Keratinocyte (primary cell): ENCODE results near the gene TMA7B. TPM values are rescaled to one million over a fixed set of nuclear protein-coding genes. Genes with fewer than 3 reads are reported as not detected.

Source experiments
- DNase-seq: peaks from one replicate; pipeline ENCODE4 v3.0.0-alpha.2; 2011; ENCODE audit warnings: low read depth, missing footprints, low spot score
- FAIRE-seq: peaks from 2 replicates; lab custom pipeline; 2011; peaks lifted over from hg19 to GRCh38; lab: Jason Lieb, UNC
- H2AFZ ChIP-seq: 2 replicates; pipeline ENCODE4 v1.6.0; 2012; ENCODE audit warnings: low read length, control low read depth, inconsistent platforms; ENCODE audit not compliant: control insufficient read depth
- H3K27ac ChIP-seq: 2 replicates; pipeline ENCODE4 v1.5.1; 2011; ENCODE audit warnings: low read length; ENCODE audit not compliant: control insufficient read depth, insufficient read depth
- H3K27me3 ChIP-seq: 3 replicates; pipeline ENCODE4 v1.6.0; 2011; ENCODE audit warnings: low read length; ENCODE audit not compliant: control insufficient read depth, insufficient read depth; ENCODE audit errors: extremely low read depth
- H3K36me3 ChIP-seq, 2 experiments: 2 replicates in 1 of 2; 3 replicates in 1 of 2; pipeline ENCODE4 v1.5.1; 2011; ENCODE audit warnings: low read length in 2 of 2, mild to moderate bottlenecking in 1 of 2; ENCODE audit not compliant: control insufficient read depth in 2 of 2, insufficient read depth in 2 of 2; ENCODE audit errors: extremely low read depth in 1 of 2
- H3K4me1 ChIP-seq: 3 replicates; pipeline ENCODE4 v1.5.1; 2011; ENCODE audit warnings: low read length; ENCODE audit not compliant: control insufficient read depth, insufficient read depth; ENCODE audit errors: extremely low read depth
- H3K4me2 ChIP-seq: 3 replicates; pipeline ENCODE4 v1.6.0; 2011; ENCODE audit warnings: low read depth, low read length; ENCODE audit not compliant: control insufficient read depth, insufficient read depth; ENCODE audit errors: extremely low read depth
- H3K4me3 ChIP-seq, 3 experiments: fragments of 200-600 bp in 1 of 3; sonication (generic) in 1 of 3; 2 replicates in 2 of 3; 3 replicates in 1 of 3; pipeline ENCODE4 v1.5.1; 2011 to 2016; ENCODE audit warnings: low read length in 3 of 3, mild to moderate bottlenecking in 3 of 3, control low read depth in 2 of 3, inconsistent platforms in 1 of 3, low read depth in 1 of 3, mixed read lengths in 1 of 3, mixed run types in 1 of 3, moderate library complexity in 1 of 3; ENCODE audit not compliant: control insufficient read depth in 2 of 3, insufficient read depth in 2 of 3; ENCODE audit errors: extremely low read depth in 1 of 3
- H3K79me2 ChIP-seq: 2 replicates; pipeline ENCODE4 v1.6.0; 2012; ENCODE audit warnings: low read length; ENCODE audit not compliant: control insufficient read depth, insufficient read depth
- H3K9ac ChIP-seq: 3 replicates; pipeline ENCODE4 v1.6.0; 2011; ENCODE audit warnings: low read length; ENCODE audit not compliant: control insufficient read depth, insufficient read depth; ENCODE audit errors: extremely low read depth
- H3K9me1 ChIP-seq: 3 replicates; pipeline ENCODE4 v1.6.0; 2011; ENCODE audit warnings: low read length; ENCODE audit not compliant: control insufficient read depth, insufficient read depth; ENCODE audit errors: extremely low read depth
- H3K9me3 ChIP-seq: 2 replicates; pipeline ENCODE4 v1.5.1; 2012; ENCODE audit warnings: low read depth, low read length; ENCODE audit not compliant: control insufficient read depth
- H4K20me1 ChIP-seq: 3 replicates; pipeline ENCODE4 v1.6.0; 2011; ENCODE audit warnings: low read length; ENCODE audit not compliant: control insufficient read depth, insufficient read depth; ENCODE audit errors: extremely low read depth
- EZH2 ChIP-seq: IDR thresholded peaks from one replicate; pipeline ENCODE4 v1.6.1; 2012; ENCODE audit warnings: inconsistent platforms, mild to moderate bottlenecking, low read length, moderate library complexity
- dilution Hi-C: fragments of 300-500 bp; cut with MboI; formaldehyde crosslinking; loops from one replicate; pipeline ENCODE4 v1.7.0; 2020; ENCODE audit warnings: low sequenced_read_pairs; ENCODE audit not compliant: extremely low pct_ligation_motif_present
- polyA plus RNA-seq, 5 experiments: library from polyadenylated mRNA; depleted of rRNA in 3 of 5; stranded (reverse) in 3 of 5; stranded (forward) in 1 of 5; unstranded in 1 of 5; fragments of >200 nt; gene quantifications; 1 replicate in 1 of 5; 2 replicates in 3 of 5; 3 replicates in 1 of 5; pipeline versions ENCODE4 v1.2.1 to v1.2.3, GENCODE V29; 2011 to 2012; ENCODE audit warnings: missing spikeins in 2 of 5, low read depth in 1 of 5, low replicate concordance in 1 of 5
- TF ChIP-seq, protein P1 (sequence below), 3 experiments: IDR thresholded peaks in 1 of 3; conservative IDR thresholded peaks in 1 of 3; optimal IDR thresholded peaks in 1 of 3; 2 replicates in 2 of 3; 3 replicates in 1 of 3; pipeline versions ENCODE3 to v1.5.1; 2011; ENCODE audit warnings: low read length in 3 of 3, mild to moderate bottlenecking in 3 of 3, moderate library complexity in 2 of 3, control low read depth in 1 of 3, inconsistent platforms in 1 of 3; ENCODE audit not compliant: insufficient read depth in 2 of 3; ENCODE audit errors: extremely low read depth in 1 of 3

TMA7B gene
- polyA plus RNA-seq, 1 donor (not counting 4 experiments of a cell fraction or from before 2014, with no cell fraction given): not detected

GRCh38 chr22:39942439-39943230, 17.6 kb upstream of the TMA7B start:
- Histone ChIP-seq H3K9me1 (no peaks in the 10 kb centered on the region), H3K9me3 (no peaks in the 10 kb centered on the region), H3K4me3 (no peak overlapping the region), H3K27ac (no peak overlapping the region), H3K4me2 (no peak overlapping the region), H3K79me2 (no peaks in the 10 kb centered on the region), H3K36me3 (no peaks in the 10 kb centered on the region), H3K27me3 (peaks cover 18% of the 10 kb centered on the region), H3K9ac (no peak overlapping the region), H2AFZ (no peak overlapping the region), H3K4me1 (no peaks in the 10 kb centered on the region), H4K20me1 (no peaks in the 10 kb centered on the region)
- TF ChIP-seq, protein P1, sequence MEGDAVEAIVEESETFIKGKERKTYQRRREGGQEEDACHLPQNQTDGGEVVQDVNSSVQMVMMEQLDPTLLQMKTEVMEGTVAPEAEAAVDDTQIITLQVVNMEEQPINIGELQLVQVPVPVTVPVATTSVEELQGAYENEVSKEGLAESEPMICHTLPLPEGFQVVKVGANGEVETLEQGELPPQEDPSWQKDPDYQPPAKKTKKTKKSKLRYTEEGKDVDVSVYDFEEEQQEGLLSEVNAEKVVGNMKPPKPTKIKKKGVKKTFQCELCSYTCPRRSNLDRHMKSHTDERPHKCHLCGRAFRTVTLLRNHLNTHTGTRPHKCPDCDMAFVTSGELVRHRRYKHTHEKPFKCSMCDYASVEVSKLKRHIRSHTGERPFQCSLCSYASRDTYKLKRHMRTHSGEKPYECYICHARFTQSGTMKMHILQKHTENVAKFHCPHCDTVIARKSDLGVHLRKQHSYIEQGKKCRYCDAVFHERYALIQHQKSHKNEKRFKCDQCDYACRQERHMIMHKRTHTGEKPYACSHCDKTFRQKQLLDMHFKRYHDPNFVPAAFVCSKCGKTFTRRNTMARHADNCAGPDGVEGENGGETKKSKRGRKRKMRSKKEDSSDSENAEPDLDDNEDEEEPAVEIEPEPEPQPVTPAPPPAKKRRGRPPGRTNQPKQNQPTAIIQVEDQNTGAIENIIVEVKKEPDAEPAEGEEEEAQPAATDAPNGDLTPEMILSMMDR (optimal IDR thresholded peaks at IDR 0.05 in 1 of 3, IDR thresholded peaks at IDR 0.05 in 1 of 3, conservative IDR thresholded peaks at IDR 0.05 in 1 of 3; ENCODE audit: extremely low read depth in 1 of 3, insufficient read depth in 2 of 3, low read length in 3 of 3): no peak
- no peak for TF ChIP-seq EZH2
- DNase-seq: no peak
- no peak for FAIRE-seq
- dilution Hi-C loops: no loop called here

- FAIRE-seq: no peak
- no peak overlapping the region for H3K27ac ChIP-seq
- dilution Hi-C loops: no loop called here
- H3K4me2 ChIP-seq: no peak overlapping the region
- H3K79me2 ChIP-seq: no peaks in the 10 kb centered on the region
- no peak overlapping the region for H3K9ac ChIP-seq
- H4K20me1 ChIP-seq: no peaks in the 10 kb centered on the region
- no peaks in the 10 kb centered on the region for H3K36me3 ChIP-seq
- no peak overlapping the region for H2AFZ ChIP-seq
- no peak for DNase-seq
- H3K9me3 ChIP-seq: no peaks in the 10 kb centered on the region
- H3K9me1 ChIP-seq: no peaks in the 10 kb centered on the region
- peaks cover 13% of the 10 kb centered on the region for H3K27me3 ChIP-seq
- H3K4me3 ChIP-seq: no peak overlapping the region
- TF ChIP-seq, protein P1 (optimal IDR thresholded peaks at IDR 0.05 in 1 of 3, IDR thresholded peaks at IDR 0.05 in 1 of 3, conservative IDR thresholded peaks at IDR 0.05 in 1 of 3; ENCODE audit: extremely low read depth in 1 of 3, insufficient read depth in 2 of 3, low read length in 3 of 3): peak in 1 of 3 experiments; percentile 16
- no peak for TF ChIP-seq EZH2
- no peaks in the 10 kb centered on the region for H3K4me1 ChIP-seq
These were observed 16.9 kb upstream of the TMA7B start for GRCh38 chr22:39943337-39943736.
